Daoy (cell line): Measurements from ENCODE around the gene CYP2U1. TPM values are rescaled to one million over a fixed set of nuclear protein-coding genes. Genes with fewer than 3 reads are reported as not detected.
A peak's percentile ranks its signal among the peaks of the same experiment; 100 is the strongest.

Experiments used
- DNase-seq: peaks from one replicate; pipeline ENCODE4 v3.0.0-alpha.2; 2015; ENCODE audit warnings: low read depth
- total RNA-seq: library from RNA; depleted of rRNA; stranded (reverse); fragments of >200 nt; shearing (Covaris generic); gene quantifications from 2 replicates; pipeline ENCODE4 v1.2.3, GENCODE V29; 2014; rRNA removed

The CYP2U1 gene
- total RNA-seq, 1 experiment from 2014 or later = 2.1 TPM

DNA sequence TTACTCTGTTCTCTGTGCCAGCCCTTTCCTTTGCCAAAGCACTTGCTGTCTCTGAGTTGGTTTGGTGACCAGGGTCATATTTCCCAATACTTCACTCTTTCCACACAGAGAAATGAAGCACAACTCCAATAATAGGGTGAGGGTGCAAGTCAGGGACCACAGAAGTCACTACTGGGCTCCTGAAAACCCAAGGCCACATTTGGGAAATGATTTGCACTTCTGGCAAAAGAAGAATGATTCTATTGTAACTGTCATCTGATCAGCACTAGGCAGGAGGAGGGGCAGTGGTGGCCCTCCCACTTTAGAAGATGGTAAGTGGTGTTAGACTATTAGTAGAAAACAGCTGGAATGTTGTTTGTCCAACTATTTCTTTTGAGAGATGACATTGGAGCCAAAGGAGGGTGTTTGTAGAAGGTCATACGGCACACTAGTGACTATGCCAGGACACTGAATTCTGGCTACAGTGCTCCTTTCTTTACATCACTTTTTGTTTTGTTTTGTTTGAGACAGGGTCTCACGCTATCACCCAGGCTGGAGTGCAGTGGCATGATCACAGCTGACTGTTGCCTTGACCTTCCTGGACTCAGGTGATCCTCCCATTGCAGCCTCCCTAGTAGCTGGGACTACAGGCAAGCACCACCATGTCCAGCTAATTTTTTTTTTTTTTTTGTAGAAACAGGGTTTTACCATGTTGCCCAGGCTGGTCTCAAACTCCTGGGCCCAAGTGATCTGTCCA, 47.5 kb downstream of the CYP2U1 start:
- no peak for DNase-seq

- no peak for DNase-seq
These were observed 56.8 kb downstream of the CYP2U1 start for GRCh38 chr4:107987916-107988762.

DNA sequence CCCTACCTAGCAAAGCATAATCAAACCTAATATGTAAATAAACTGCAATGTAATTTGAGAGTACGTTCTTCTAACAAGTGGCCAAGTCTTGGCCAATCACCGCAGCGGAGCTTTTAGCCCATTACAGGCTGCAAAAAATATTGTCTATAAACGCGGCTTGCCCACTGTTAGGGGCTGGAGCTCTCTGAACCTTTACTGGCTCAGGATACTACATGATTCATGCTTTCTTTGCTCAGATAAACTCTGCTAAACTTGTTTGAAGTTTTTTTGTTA, 57.4 kb downstream of the CYP2U1 start:
- no peak for DNase-seq

GRCh38 chr4:107989162-107989536, 57.8 kb downstream of the CYP2U1 start:
- no peak for DNase-seq

DNA sequence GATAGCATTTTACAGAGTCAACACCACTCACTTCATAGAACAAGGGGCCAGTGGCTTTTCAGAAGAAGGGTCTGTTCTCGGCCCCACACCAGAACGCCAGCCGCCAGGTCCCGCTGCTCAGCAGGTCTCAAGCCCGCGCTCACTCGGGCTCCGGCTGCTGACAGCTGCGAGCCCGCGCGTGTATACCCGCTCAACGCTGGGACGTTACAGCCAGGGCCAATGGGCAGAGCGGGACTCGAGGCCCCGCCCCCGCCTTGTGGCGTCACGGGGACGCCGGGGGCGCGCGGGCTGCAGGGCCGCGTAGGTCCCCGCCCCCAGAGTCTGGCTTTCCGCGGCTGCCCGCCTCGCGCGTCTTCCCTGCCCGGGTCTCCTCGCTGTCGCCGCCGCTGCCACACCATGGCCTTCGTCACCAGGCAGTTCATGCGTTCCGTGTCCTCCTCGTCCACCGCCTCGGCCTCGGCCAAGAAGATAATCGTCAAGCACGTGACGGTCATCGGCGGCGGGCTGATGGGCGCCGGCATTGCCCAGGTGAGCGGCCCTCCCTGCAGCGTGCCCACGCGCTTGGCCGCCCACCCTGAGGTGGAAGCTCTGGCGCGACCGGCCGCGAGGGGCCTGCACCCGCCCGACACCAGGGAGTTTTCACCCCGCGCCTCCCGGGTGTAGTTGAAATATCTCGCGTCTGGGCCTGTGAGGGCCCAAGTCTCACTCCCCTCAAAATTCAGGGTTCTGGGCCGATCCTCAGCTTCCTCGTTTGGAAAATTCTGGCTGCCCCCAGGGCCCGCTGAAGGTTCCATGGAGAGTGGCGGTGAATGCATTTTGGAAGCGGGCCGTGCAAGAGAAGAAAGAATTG, 58.4 kb downstream of the CYP2U1 start, which contains the start of gene HADH:
Gene HADH (plus strand): TSS at position 353 of the 850 bp plus-strand sequence. CDS start 44 bp downstream, at position 397.
- peak; percentile 87 for DNase-seq

GRCh38 chr4:107991945-107992630, 60.7 kb downstream of the CYP2U1 start:
- DNase-seq = no peak

DNA sequence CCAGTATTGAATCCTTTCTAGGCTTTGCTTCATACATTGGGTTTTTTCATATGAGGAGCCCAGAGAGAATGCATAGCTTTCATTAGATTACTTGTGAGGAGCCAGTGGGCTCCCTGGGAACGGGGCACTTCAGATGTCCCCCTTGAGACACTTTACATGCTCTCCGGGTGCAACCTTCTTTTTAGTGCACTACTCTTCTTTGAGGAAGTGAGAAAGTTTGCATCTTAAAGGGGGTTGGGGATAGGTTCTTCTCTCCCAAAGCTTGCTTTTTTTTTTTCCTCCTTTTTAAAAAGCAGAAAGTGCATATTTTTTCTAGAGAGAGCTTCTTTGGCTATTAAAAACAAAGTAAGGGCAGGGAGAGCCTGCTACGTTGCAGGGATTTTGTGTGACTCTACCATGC, 62.6 kb downstream of the CYP2U1 start:
- DNase-seq = no peak

DNA sequence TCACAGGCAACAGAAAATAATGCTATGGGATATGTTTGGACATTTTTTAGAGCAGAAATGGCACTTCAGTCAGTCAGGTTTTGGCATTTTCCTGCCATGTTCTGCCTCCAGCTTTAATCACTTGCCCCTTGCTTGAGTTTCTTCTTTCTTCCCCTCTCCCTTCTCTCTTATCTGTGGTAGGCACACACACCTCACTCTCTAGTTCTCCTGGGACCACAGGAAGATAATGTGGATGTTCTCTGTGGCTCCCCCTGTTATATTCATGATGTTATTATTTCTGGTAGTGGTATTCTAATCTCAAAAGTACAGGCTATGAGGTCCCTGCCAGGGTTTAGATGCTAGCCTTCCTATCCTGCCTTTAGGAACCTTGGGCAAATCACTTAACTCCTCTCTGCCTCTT, 63.5 kb downstream of the CYP2U1 start:
- DNase-seq = no peak

GRCh38 chr4:107996949-107997788, 65.8 kb downstream of the CYP2U1 start:
- DNase-seq = no peak

DNA sequence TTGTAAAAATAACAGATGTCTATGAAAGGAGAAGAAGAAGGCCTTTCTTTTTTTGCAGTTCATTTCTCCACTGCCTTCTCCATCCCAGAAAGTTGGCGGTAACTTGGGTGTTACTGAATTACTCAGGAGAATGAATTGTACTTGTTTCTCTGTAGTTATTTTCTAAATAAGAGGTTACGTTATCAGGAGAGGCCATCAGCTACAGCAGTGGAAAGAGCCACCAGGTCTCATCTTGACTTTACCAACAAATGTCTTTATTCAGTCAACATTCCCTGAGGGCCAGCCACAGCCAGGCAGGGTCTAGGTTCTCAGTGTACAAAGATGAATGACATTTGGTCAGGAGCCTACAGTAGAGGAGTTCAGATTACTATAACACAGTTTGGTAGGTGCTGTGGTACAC, 66.4 kb downstream of the CYP2U1 start:
- DNase-seq = no peak

DNA sequence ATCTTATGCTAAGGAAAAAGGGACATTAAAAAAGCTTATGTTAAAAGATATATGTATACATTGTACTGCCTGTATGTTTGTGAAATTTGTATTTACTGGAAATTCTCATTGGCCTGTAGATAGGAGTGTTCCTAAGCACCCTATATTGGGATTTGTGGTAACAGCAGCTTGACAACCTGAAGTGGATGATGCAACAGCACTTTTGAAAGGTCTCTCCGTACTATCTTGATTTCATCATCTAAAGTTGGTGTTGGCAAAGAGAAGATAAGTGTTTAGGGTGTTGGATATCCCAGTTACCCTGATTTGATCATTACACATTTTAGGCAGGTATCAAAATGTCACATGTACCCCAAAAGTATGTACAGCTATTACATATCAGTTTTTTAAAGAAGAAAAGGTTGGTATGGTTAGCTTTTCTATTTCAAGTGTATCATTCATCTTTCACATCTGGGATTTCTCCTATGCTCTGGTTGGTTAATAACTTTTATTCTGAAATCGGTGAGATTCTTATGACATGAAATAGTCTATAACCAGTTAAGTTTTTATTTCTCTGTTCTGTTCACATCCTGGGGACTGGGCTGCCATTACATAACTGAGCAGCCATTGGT, 68.7 kb downstream of the CYP2U1 start:
- DNase-seq = no peak

DNA sequence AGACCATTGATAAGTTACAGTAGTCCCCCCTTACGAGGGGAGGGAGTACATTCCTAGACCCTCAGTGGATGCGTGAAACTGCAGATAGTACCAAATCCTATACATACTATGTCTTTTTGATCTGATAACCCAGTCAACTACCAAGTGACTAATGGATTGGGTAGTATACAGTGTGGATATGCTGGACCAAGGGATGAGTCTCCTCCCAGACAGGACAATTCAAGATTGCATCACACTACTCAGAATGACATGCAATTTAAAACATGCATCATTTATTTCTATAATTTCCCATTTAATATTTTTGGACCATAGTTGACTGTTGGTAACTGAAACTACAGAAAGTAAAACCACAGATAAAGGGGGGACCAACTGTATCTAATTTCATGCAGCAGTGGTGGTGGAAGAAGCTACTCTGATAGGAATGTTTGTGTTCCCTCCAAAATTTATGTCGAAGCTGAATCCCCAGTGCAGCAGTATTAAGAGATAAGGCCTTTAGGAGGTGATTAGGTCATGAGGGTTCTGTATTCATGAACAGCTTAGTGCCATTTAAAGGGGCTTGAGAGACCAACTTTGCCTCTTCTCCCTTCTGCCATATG, 70.3 kb downstream of the CYP2U1 start:
- DNase-seq = no peak

Other genes starting within 250 kb of the CYP2U1 start
- gene PAPSS1, start 211.3 kb upstream of the CYP2U1 start, total RNA-seq = 25.9 and 27.4 TPM in 2 replicates
- gene SGMS2, start 106.6 kb upstream of the CYP2U1 start, total RNA-seq = 19.6 and 22.3 TPM in 2 replicates
- 3.8 and 5.3 TPM in 2 replicates for gene HADH, start 58.3 kb downstream of the CYP2U1 start, total RNA-seq
- gene LEF1, start 237.4 kb downstream of the CYP2U1 start, total RNA-seq = 17.1 and 19.7 TPM in 2 replicates